Astrocyte (in vitro differentiated cells and primary cell): ENCODE data around the gene PSMB1.

Experiments
- EZH2 ChIP-seq: IDR thresholded peaks from 2 replicates; pipeline ENCODE4 v1.6.1; 2012; ENCODE audit warnings: mild to moderate bottlenecking, low read length, inconsistent platforms; ENCODE audit not compliant: insufficient read depth
- TF ChIP-seq, protein P1 (sequence below): IDR thresholded peaks from 2 replicates; pipeline ENCODE4 v1.5.1; 2011; ENCODE audit warnings: low read depth, mild to moderate bottlenecking, inconsistent platforms, low read length, moderate library complexity; ENCODE audit not compliant: insufficient read depth

DNA sequence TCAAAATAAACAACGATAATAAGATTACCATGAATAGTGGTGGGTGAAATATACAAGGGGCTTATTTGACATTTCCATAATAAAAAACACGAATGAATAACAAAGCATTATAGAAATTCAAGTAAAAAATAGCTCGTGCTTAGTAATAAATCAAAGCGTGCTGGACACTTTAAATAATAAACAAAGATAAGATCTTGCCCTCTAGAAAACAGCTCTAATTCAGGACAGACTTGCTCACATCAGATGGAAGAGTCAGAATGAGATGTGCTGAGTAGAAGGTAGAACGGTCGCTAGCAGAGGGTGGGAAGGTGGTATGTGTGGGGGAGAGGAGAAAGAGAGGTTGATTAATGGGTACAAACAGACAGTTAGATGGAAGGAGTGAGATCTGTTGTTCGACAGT lies 27.3 kb downstream of the PSMB1 start:
- TF ChIP-seq, protein P1, sequence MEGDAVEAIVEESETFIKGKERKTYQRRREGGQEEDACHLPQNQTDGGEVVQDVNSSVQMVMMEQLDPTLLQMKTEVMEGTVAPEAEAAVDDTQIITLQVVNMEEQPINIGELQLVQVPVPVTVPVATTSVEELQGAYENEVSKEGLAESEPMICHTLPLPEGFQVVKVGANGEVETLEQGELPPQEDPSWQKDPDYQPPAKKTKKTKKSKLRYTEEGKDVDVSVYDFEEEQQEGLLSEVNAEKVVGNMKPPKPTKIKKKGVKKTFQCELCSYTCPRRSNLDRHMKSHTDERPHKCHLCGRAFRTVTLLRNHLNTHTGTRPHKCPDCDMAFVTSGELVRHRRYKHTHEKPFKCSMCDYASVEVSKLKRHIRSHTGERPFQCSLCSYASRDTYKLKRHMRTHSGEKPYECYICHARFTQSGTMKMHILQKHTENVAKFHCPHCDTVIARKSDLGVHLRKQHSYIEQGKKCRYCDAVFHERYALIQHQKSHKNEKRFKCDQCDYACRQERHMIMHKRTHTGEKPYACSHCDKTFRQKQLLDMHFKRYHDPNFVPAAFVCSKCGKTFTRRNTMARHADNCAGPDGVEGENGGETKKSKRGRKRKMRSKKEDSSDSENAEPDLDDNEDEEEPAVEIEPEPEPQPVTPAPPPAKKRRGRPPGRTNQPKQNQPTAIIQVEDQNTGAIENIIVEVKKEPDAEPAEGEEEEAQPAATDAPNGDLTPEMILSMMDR: no peak
- TF ChIP-seq EZH2: no peak
